ENCODE data around the gene ADAM10. TPM values are rescaled to one million over a fixed set of nuclear protein-coding genes. Genes with fewer than 3 reads are reported as not detected.

ADAM10 gene
- total and polyA plus RNA-seq, 2 donors (not counting 1 experiment from before 2014, with no cell fraction given) = 18.8 to 138 TPM

DNA sequence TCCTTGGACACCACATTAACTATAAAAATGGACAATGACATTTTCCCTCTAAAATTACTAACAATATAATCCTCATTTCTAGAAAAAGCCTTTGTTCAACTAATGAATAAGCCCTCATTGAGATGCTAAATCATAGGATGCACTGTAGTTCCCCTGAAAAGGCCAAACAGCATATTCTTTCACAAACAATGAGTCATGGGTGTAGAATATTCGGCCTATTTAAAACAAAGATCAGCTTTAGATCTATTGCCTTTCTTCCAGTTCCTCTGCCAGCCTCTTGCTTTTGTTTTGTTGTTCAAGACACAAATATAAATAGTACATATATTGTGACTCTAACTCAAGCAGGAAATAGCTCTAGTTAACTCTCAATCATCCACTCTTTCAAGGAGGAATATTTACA lies 82.5 kb downstream of the ADAM10 start:
- H2AFZ ChIP-seq (ENCODE audit: insufficient read depth, low read depth, low read length, poor library complexity, severe bottlenecking) = no peak overlapping the region
- POLR2A ChIA-PET = no interaction called here
- TF ChIP-seq, protein P1, sequence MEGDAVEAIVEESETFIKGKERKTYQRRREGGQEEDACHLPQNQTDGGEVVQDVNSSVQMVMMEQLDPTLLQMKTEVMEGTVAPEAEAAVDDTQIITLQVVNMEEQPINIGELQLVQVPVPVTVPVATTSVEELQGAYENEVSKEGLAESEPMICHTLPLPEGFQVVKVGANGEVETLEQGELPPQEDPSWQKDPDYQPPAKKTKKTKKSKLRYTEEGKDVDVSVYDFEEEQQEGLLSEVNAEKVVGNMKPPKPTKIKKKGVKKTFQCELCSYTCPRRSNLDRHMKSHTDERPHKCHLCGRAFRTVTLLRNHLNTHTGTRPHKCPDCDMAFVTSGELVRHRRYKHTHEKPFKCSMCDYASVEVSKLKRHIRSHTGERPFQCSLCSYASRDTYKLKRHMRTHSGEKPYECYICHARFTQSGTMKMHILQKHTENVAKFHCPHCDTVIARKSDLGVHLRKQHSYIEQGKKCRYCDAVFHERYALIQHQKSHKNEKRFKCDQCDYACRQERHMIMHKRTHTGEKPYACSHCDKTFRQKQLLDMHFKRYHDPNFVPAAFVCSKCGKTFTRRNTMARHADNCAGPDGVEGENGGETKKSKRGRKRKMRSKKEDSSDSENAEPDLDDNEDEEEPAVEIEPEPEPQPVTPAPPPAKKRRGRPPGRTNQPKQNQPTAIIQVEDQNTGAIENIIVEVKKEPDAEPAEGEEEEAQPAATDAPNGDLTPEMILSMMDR (IDR thresholded peaks at IDR 0.05) = no peak
- no peak for TF ChIP-seq EZH2 (IDR thresholded peaks at IDR 0.05; ENCODE audit: borderline replicate concordance, insufficient read depth, low read depth, low read length, poor library complexity, severe bottlenecking)
- peaks cover 11% of the 10 kb centered on the region for H3K79me2 ChIP-seq (ENCODE audit: control insufficient read depth, insufficient read depth, low read length)
- no peak overlapping the region for H3K4me3 ChIP-seq (ENCODE audit: control extremely low read depth in 1 of 5, extremely low read depth in 1 of 5, insufficient read depth in 1 of 5, low read depth in 2 of 5, low read length in 4 of 5)
- H3K36me3 ChIP-seq (replicated peaks in 1 of 2; ENCODE audit: control extremely low read depth in 1 of 2, control insufficient read depth in 1 of 2, extremely low read depth in 1 of 2, insufficient read depth in 2 of 2, low read length in 1 of 2) = peaks cover 2 to 15% of the 10 kb centered on the region in 2 experiments
- no peaks in the 10 kb centered on the region for H4K20me1 ChIP-seq (ENCODE audit: control insufficient read depth, insufficient read depth, low read length, poor library complexity, severe bottlenecking)
- H3K4me1 ChIP-seq (ENCODE audit: control insufficient read depth in 2 of 2, insufficient read depth in 2 of 2, low read length in 2 of 2) = no peaks in the 10 kb centered on the region
- no peaks in the 10 kb centered on the region for H3K27me3 Mint-ChIP-seq
- no CpG with 5 or more reads among the region's 1 CpG for WGBS (ENCODE audit: insufficient coverage)
- H3K9ac ChIP-seq (ENCODE audit: low read length) = no peak overlapping the region
- DNase-seq (no peak), ATAC-seq (ENCODE audit: low read depth) (no peak)
- intact Hi-C loops (cut with micrococcal nuclease) = no loop called here
- CTCF ChIA-PET = no interaction called here
- H3K27me3 ChIP-seq (replicated peaks in 1 of 4; ENCODE audit: control extremely low read depth in 1 of 4, control insufficient read depth in 3 of 4, insufficient read depth in 4 of 4, low read length in 3 of 4) = no peaks in the 10 kb centered on the region
- no peaks in the 10 kb centered on the region for H3K4me1 Mint-ChIP-seq
- H3K27ac Mint-ChIP-seq = no peak overlapping the region
- no peak overlapping the region for H3K27ac ChIP-seq (ENCODE audit: low read length in 2 of 2)
- no peaks in the 10 kb centered on the region for H3K9me3 Mint-ChIP-seq (ENCODE audit: insufficient read depth)
- H3K9me3 ChIP-seq (ENCODE audit: control extremely low read depth in 1 of 3, control insufficient read depth in 2 of 3, insufficient read depth in 1 of 3, low read length in 2 of 3) = no peaks in the 10 kb centered on the region
- no peak overlapping the region for H3K4me2 ChIP-seq (replicated peaks; ENCODE audit: low read depth, low read length, poor library complexity, severe bottlenecking)
- H3K4me3 Mint-ChIP-seq = no peak overlapping the region

DNA sequence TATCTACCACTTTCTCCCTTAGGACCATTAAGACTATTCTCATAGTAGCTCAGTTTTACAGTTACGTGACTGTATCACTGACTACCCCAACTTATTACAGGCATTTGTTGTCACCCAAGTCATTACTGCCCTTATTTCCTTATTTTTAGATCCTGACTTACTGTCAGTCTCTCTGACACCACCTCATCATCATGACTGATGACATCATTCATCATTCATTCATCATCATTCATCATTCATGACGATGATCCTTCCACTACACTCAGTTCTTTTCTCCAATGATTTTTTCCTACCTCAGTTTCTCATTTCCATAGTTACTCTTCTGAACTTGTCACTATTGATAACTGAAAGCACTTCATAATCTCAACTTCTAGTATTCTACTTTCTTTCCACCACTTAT lies 83.8 kb downstream of the ADAM10 start:
- ChIA-PET POLR2A (no interaction called here), CTCF (interaction anchor here (1.2 kb wide), 1 partner anchor 14 kb away, joined by 4 read pairs; no protein-coding TSS in a partner anchor)
- H3K27ac ChIP-seq (ENCODE audit: low read length in 2 of 2) = no peak overlapping the region
- no peak overlapping the region for H3K4me2 ChIP-seq (replicated peaks; ENCODE audit: low read depth, low read length, poor library complexity, severe bottlenecking)
- intact Hi-C loops (cut with micrococcal nuclease) = no loop called here
- H4K20me1 ChIP-seq (ENCODE audit: control insufficient read depth, insufficient read depth, low read length, poor library complexity, severe bottlenecking) = no peaks in the 10 kb centered on the region
- peaks cover 7% of the 10 kb centered on the region for H3K79me2 ChIP-seq (ENCODE audit: control insufficient read depth, insufficient read depth, low read length)
- Mint-ChIP-seq H3K4me1 (no peaks in the 10 kb centered on the region), H3K4me3 (no peak overlapping the region), H3K27me3 (no peaks in the 10 kb centered on the region), H3K9me3 (ENCODE audit: insufficient read depth) (no peaks in the 10 kb centered on the region), H3K27ac (no peak overlapping the region)
- TF ChIP-seq, protein P1 (IDR thresholded peaks at IDR 0.05) = no peak
- no peak for TF ChIP-seq EZH2 (IDR thresholded peaks at IDR 0.05; ENCODE audit: borderline replicate concordance, insufficient read depth, low read depth, low read length, poor library complexity, severe bottlenecking)
- peaks cover 5 to 21% of the 10 kb centered on the region in 2 experiments for H3K36me3 ChIP-seq (replicated peaks in 1 of 2; ENCODE audit: control extremely low read depth in 1 of 2, control insufficient read depth in 1 of 2, extremely low read depth in 1 of 2, insufficient read depth in 2 of 2, low read length in 1 of 2)
- H3K4me3 ChIP-seq (ENCODE audit: control extremely low read depth in 1 of 5, extremely low read depth in 1 of 5, insufficient read depth in 1 of 5, low read depth in 2 of 5, low read length in 4 of 5) = no peak overlapping the region
- no peak overlapping the region for H3K9ac ChIP-seq (ENCODE audit: low read length)
- no peaks in the 10 kb centered on the region for H3K27me3 ChIP-seq (replicated peaks in 1 of 4; ENCODE audit: control extremely low read depth in 1 of 4, control insufficient read depth in 3 of 4, insufficient read depth in 4 of 4, low read length in 3 of 4)
- no peak overlapping the region for H2AFZ ChIP-seq (ENCODE audit: insufficient read depth, low read depth, low read length, poor library complexity, severe bottlenecking)
- no peak for DNase-seq
- H3K4me1 ChIP-seq (ENCODE audit: control insufficient read depth in 2 of 2, insufficient read depth in 2 of 2, low read length in 2 of 2) = no peaks in the 10 kb centered on the region
- ATAC-seq (ENCODE audit: low read depth) = no peak
- WGBS (ENCODE audit: insufficient coverage) = 97% methylated on average over 2 of the region's 2 CpGs
- H3K9me3 ChIP-seq (ENCODE audit: control extremely low read depth in 1 of 3, control insufficient read depth in 2 of 3, insufficient read depth in 1 of 3, low read length in 2 of 3) = peaks cover 0 to 1% (median 0%) of the 10 kb centered on the region in 3 donors
